Activated T-cell treated with anti-CD3 and anti-CD28 coated beads for 1 hour (primary cell): ENCODE results near the gene LAMA2.

Experiments
- DNase-seq: peaks from one replicate; pipeline ENCODE4 v3.0.0-alpha.2; 2020; ENCODE audit warnings: low read depth

LAMA2 gene

DNA sequence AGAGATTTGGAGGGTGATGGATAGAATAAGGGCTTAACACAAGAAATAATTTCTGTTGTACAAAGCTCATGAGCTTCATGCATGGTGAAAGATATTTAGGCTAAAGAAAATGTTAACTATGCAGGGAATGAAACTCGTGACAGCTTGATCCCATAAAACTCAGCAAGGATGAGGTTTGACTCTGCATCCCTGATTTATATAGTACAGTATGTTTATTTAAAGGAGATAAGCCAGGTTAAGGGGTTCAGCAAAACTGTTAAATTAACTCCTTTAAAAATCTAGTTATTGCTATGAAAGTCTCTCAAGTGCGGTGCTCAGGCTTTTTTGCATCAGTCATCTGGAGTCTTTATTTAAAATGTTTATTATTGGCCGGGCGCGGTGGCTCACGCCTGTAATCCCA, 326.4 kb downstream of the LAMA2 start:
- no peak for DNase-seq

GRCh38 chr6:129210684-129211083, 327.7 kb downstream of the LAMA2 start:
- no peak for DNase-seq

GRCh38 chr6:129211626-129212025, 328.7 kb downstream of the LAMA2 start:
- no peak for DNase-seq

DNA sequence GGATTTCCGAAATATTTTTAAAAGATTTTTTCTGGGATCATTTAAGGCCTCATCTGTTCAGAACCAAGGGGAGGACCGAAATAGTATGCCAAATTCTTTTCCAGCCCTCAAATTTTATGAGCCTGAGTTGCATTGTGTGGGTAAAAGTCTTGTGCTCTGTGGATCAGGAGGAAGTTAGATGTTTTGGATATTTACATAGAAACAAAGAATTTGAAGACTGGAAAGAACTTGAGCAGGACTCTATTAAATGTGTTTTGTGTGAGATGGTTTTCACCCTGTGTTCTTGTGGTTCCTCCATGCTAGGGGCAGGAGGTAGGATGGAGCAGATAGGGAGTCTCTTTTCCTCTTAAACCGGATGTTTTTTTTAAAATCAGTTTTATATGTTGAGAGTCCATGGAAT, 329.1 kb downstream of the LAMA2 start:
- DNase-seq, result no peak

- no peak for DNase-seq
These were observed 332.3 kb downstream of the LAMA2 start for GRCh38 chr6:129215246-129215645.

DNA sequence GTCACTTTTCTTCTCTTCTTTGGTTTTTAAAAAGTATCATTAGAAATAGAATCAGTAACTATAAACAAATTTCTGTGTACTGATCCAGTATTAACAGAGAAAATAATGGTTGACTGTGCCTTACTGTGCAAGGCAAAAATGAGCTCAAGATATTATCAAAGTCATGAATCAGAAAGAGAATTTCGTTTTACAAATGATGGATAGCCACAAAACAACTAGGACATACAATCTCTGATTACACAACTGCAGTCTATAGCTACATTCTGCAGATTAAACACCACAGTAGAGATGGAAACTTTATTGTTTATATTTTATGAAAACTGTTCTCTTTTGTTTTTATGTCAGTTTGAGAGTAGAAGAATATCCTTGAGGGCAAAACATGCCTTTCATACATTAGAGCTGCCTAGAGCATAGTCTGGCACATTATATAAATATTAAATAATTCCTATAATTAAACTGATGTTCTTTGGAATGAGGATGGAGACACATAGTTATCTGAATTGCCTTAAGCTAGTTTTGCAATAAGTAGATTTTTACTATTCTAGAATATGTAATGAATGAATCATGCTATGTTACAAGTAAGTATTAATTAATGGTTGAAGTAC, 333.1 kb downstream of the LAMA2 start:
- DNase-seq, result no peak

GRCh38 chr6:129217701-129218100, 334.8 kb downstream of the LAMA2 start:
- no peak for DNase-seq

DNA sequence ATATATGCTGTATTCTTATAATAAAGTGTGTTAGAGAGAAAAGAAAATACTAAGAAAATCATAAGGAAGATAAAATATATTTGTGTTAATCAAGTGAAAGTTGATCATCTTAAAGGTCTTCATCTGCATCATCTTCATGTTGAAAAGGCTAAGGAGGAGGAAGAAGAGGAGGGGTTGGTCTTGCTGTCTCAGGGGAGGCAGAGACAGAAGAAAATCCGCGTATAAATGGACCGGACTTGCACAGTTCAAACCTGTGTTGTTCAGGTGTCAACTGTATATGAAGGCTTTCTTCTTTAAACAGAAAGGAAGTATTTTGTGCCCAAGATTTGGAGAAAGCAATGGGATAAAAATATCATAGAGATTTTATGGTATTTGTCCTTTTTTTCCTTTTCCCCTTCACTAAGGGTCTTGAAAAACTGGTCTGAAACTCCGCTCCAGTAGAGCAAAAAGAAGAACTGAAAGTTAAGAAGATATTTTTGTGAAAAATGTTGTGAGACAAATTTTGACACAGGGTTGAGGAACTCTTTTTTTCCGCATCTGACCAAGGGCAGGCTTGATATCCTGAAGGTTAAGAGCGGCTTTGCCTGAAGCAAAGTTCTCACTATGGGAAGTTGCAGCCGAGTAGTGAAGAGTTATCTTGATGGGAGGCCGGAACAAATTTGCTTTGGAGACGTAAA, 350.7 kb downstream of the LAMA2 start:
- no peak for DNase-seq

DNA sequence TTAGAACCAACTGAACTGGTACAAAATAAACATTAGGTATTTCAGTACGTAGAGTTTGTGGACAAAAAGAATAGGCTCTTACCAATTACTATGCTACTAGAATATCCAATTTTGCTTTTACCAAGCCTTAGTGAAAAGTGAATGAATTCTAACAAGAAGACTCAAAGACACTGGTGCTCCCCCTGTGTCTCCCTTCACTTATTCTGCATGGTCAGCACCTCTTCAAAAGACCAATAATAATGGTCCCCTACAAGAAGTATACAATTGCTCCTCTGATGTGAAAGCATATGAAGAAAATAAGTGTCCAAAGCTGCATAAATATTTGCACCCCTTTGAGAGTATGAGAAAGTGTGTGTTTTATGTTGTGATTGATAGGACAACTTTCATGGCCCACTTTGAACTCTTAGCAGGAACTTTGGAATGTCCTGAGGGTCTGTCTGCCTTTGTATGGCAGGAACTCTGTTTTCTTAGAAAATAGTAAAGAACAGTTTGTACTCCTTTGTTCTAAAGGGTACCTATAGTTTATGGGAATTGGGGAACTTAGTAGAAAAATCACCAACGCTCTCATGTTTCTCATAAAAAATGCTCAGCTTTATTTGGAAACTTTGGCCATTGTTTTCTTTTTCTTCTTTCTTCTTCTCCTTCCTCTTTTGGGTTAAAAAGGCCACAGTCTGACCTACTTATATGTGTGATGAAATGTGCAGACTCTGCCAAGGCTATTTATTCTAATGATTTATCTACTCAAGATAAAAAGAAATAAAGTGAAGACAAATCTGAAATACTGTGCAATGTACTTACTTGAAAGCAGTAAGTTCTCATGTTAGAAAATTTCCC, 352.4 kb downstream of the LAMA2 start:
- DNase-seq, result no peak

- DNase-seq, result no peak
These were observed 353.1 kb downstream of the LAMA2 start for GRCh38 chr6:129236001-129236517.

DNA sequence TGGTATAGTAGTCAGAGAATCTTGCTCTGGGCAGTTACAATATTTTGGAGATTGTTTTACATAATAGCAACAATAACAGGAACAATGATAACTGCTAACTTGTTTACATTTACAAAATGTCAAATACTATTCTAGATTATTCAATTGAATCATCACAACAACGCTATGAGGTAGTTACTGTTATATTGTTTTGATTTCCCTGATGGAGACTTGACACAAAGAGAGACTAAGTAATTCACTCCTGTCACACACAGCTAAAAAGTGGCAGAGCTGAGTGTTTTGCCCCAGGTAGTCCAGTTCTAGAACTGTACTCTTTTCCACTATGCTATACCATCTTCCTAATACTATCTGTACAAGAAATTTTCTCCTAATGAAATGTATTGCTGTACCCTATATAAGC, 356.1 kb downstream of the LAMA2 start:
- no peak for DNase-seq

DNA sequence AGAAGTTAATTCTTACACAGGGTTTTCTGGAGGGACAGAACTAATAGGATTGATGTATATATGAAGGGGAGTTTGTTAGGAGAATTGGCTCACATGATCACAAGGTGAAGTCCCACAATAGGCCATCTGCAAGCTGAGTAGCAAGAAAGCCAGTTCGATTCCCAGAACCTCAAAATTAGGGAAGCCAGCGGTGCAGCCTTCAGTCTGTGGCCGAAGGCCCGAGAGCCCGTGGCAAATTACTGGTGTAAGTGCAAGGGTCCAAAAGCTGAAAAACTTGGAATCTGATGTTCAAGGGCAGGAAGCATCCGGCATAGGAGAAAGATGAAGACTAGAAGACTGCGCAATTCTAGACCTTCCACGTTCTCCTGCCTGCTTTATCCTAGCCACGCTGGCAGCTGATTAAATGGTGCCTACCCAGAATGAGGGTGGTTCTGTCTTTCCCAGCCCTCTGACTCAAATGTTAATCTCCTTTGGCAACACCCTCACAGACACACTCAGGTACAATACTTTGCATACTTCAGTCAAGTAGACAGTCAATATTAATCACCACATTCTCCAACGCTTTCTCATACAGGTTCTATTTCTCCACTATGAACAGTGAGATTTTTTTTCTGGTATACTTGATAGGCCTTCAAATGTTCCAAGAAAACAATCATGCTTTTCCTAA, 357.0 kb downstream of the LAMA2 start:
- no peak for DNase-seq

DNA sequence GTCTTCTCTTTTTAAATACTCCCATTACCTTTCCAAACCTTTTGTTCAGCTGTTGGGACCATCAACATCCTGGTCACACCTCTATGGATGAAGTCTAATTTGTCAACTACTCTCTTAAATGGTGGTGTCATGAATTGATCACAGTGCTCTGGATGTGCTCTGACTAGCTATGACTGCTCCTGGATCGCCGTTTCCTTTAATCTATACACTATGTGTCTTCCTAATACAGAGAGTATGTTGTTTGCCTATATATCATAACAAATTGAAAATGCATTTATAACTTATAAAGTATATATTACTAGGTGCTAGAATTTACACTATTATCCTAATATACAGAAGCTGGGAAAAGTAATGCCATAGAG, 357.5 kb downstream of the LAMA2 start:
- DNase-seq, result no peak

DNA sequence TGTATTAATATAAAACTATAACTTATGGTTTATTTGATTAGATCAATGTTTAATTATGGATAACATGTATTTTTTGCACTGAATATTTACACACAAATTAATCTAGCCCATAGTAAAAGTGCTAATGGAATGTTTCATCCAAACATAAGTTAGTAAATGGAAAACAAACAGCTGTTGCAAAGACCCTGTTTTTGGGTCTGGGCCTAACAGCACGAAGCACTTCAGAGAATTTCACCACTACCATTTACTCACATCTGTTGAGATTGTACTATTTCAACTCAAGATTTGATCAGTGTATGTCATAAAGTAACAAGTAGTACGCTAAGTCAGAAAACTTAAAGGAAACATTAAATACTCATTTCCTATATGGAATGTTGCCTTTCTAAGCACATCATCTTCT, 359.6 kb downstream of the LAMA2 start:
- DNase-seq, result no peak

GRCh38 chr6:129243377-129243776, 360.4 kb downstream of the LAMA2 start:
- DNase-seq, result no peak

DNA sequence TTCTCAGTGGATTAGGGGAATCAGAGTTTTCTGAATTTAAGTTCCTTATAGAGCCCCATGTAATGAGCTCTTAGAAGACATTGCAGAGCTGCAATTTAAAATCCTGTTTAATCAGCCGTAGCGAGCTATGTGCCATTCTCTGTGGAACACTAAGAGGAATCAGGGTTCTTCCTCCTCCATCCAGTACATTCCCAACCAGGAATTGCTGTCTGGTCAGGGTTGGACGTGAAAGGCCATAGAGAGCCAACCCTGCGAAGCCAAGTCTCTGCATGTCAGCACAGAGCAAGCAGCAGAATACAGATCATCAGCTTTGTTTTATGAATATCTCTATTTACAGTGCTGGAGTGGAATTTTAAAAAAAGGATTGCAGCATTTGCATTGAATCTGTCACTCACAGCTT, 366.0 kb downstream of the LAMA2 start:
- DNase-seq, result no peak

DNA sequence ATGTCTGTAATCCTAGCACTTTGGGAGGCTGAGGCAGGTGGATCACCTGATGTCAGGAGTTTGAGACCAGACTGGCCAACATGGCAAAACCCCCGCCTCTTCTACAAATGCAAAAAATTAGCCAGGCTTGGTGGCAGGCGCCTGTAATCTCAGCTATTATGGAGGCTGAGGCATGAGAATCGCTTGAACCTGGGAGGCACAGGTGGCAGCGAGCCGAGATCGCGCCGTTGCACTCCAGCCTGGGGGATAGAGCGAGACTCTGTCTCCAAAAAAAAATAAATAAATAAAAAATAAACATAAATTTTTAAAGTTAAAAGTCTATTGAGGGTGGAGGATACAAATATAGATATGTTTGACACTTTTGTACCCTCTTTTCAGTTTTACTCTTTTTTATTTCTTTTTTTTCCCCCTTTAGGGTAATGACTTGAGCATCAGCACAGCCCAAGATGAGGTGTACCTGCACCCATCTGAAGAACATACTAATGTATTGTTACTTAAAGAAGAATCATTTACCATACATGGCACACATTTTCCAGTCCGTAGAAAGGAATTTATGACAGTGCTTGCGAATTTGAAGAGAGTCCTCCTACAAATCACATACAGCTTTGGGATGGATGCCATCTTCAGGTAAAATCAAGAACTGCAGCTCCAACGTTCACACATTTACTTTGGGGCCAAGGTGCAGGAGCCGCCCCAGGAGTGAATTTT, 368.9 kb downstream of the LAMA2 start:
- DNase-seq, result peak; percentile 15

- DNase-seq, result no peak
These were observed 369.6 kb downstream of the LAMA2 start for GRCh38 chr6:129252377-129253071.

GRCh38 chr6:129253242-129253641, 370.3 kb downstream of the LAMA2 start:
- no peak for DNase-seq

GRCh38 chr6:129253727-129254126, 370.8 kb downstream of the LAMA2 start:
- no peak for DNase-seq

- DNase-seq, result no peak
These were observed 374.3 kb downstream of the LAMA2 start for GRCh38 chr6:129257196-129257595.
